Aorta (tissue), 5 donors: ENCODE results near the gene MPHOSPH10. TPM values are rescaled to one million over a fixed set of nuclear protein-coding genes. Genes with fewer than 3 reads are reported as not detected.

ENCODE experiments used
- ATAC-seq: fragments of 200-7000 bp; cut with Tn5 transposase; one replicate; pipeline ENCODE4 v1.9.1; 2022; ENCODE audit warnings: moderate library complexity; ENCODE audit not compliant: low FRiP score
- DNase-seq, 2 donors: peaks; one replicate each; pipeline ENCODE4 v3.0.0-alpha.2; 2020
- H3K27ac ChIP-seq, 2 donors: one replicate each; pipeline ENCODE4 v1.5.1; 2013; ENCODE audit warnings: low read length in 2 of 2, mild to moderate bottlenecking in 2 of 2, moderate library complexity in 2 of 2, control low read depth in 1 of 2, inconsistent platforms in 1 of 2, low read depth in 1 of 2
- H3K27me3 ChIP-seq, 2 donors: one replicate each; pipeline ENCODE4 v1.6.1; 2013; ENCODE audit warnings: control low read depth in 1 of 2, low read length in 1 of 2, mild to moderate bottlenecking in 1 of 2, moderate library complexity in 1 of 2; ENCODE audit not compliant: insufficient read depth in 2 of 2, control insufficient read depth in 1 of 2
- H3K36me3 ChIP-seq, 2 donors: one replicate each; pipeline ENCODE4 v1.6.1; 2013; ENCODE audit warnings: control low read depth in 1 of 2, low read length in 1 of 2, mild to moderate bottlenecking in 1 of 2; ENCODE audit not compliant: insufficient read depth in 2 of 2, control insufficient read depth in 1 of 2
- H3K4me1 ChIP-seq, 2 donors: one replicate each; pipeline ENCODE4 v1.6.1; 2013; ENCODE audit warnings: low read length in 2 of 2, control low read depth in 1 of 2, mild to moderate bottlenecking in 1 of 2, moderate library complexity in 1 of 2; ENCODE audit not compliant: insufficient read depth in 2 of 2, control insufficient read depth in 1 of 2
- H3K4me3 ChIP-seq, 2 donors: one replicate each; pipeline ENCODE4 v1.5.1; 2013; ENCODE audit warnings: low read length in 2 of 2, control low read depth in 1 of 2, mild to moderate bottlenecking in 1 of 2
- H3K9me3 ChIP-seq: one replicate; pipeline ENCODE4 v1.6.1; 2013; ENCODE audit warnings: mild to moderate bottlenecking, low read length; ENCODE audit not compliant: control insufficient read depth
- WGBS, 2 donors: extraction: QIAGEN DNeasy Blood & Tissue Kit; methylation state at CpG; one replicate each; pipeline ENCODE4 v1.1.7; 2013; 5-methylcytosine and 5-hydroxymethylcytosine counted together
- intact Hi-C, 2 donors: fragments of 100-400 bp; cut with DNase I; formaldehyde crosslinking; loops; one replicate each; pipeline versions ENCODE4 v1.14.2 to v1.15.0; 2022
- polyA plus RNA-seq, 2 donors: library from polyadenylated mRNA; stranded (reverse); fragments of 200-250 nt; gene quantifications; one replicate each; pipeline ENCODE4 v1.2.3, GENCODE V29; 2013
- total RNA-seq, 2 donors: library from RNA; stranded (reverse); fragmentation: NEBNext Ultra II Directional; extraction: Animal tissue kit (Norgen Biotek cat#: 25700); gene quantifications; one replicate each; pipeline ENCODE4 v1.2.1, GENCODE V29; 2021
- donor health status: healthy with polysubstance abuse.
- donor health status: Bipolar disorder and iron deficiency.
- donor health status: DM: no; HTN: no; CAD: no.
- donor health status: DM: no; HTN: no; CAD: no.
- donor health status: DM: yes; HTN: yes; CAD: no.

MPHOSPH10 gene
- total and polyA plus RNA-seq, 4 donors, result 19.8 to 29.7 (median 25.7) TPM

DNA sequence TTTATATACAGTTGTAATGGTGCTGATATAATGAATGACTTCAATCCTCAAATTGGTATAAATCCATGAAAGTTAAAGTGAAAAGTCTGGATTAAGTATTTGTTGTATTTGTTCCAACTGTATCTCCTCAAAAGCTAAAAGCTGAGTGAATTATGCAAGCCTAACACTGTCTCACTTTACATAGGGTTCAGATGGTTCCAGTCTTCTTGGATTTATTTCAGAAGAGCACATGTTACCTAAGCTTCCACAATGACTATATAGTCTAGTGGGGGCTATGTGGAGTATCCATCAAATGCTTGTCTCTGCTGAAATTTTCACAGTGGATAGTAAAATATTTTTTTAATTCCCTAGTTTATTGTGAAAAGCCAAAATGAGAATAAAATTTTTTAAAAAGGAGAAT, 13.4 kb upstream of the MPHOSPH10 start:
- peaks cover 0 to 11% of the 10 kb centered on the region in 2 donors for H3K36me3 ChIP-seq
- H3K4me1 ChIP-seq, result no peaks in the 10 kb centered on the region
- no peaks in the 10 kb centered on the region for H3K27me3 ChIP-seq
- ATAC-seq, result no peak
- no peaks in the 10 kb centered on the region for H3K9me3 ChIP-seq
- no peak overlapping the region for H3K27ac ChIP-seq
- H3K4me3 ChIP-seq, result no peak overlapping the region
- intact Hi-C loops, result no loop called here
- DNase-seq, result no peak

DNA sequence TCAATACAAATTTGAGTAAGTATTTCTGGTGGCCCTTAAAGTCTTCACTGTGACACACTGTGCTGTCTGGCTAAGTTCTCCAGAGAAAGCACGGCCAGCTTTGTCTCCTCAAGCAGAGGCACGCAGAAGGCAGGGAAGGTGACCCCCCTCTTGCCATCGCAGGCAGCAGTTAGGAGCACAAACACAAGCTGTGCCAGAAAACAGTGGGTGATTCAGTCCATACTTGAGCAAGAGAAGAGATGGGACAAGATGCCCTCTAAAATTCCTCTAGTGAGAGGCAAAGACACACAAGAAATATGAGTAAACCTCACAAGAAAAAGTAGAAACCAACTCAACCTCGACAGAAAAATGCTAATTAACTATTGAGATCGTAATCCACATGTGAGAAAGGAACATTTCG, 10.2 kb upstream of the MPHOSPH10 start:
- WGBS, 2 donors, result 87 to 90% methylated on average over 6 of the region's 6 CpGs
- no peaks in the 10 kb centered on the region for H3K4me1 ChIP-seq
- H3K27ac ChIP-seq, result no peak overlapping the region
- no peaks in the 10 kb centered on the region for H3K27me3 ChIP-seq
- DNase-seq (no peak), ATAC-seq (no peak)
- intact Hi-C loops, result loop anchor here in 1 of 2 donors (10.0 kb wide), 1 partner anchor 125 kb away; the partner anchor contains the start of gene TEX261
- no peak overlapping the region for H3K4me3 ChIP-seq
- peaks cover 0 to 11% of the 10 kb centered on the region in 2 donors for H3K36me3 ChIP-seq
- H3K9me3 ChIP-seq, result no peaks in the 10 kb centered on the region

DNA sequence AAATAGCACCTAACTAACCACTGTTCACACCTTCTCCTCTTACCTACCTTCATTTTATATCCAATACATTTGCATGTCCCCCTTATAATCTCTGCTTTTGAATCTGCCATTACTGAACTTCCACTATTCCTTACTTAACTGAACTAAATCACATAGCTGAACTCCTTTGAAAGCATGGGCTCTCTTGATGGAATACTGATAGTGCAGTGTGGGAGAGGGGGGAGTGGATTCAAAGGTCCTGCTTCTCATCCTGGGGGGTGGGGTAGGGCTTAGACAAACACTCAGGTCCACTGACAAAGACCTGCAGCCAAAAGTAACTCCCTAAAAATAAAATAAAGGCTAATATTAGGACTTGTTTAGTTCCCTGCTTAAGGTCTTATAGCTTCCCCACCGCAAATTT, 9.0 kb upstream of the MPHOSPH10 start:
- no peaks in the 10 kb centered on the region for H3K27me3 ChIP-seq
- H3K4me3 ChIP-seq, result no peak overlapping the region
- H3K27ac ChIP-seq, result no peak overlapping the region
- intact Hi-C loops, result loop anchor here in 1 of 2 donors (10.0 kb wide), 1 partner anchor 127 kb away; the partner anchor contains the start of gene TEX261
- H3K36me3 ChIP-seq, result peaks cover 0 to 11% of the 10 kb centered on the region in 2 donors
- no peaks in the 10 kb centered on the region for H3K4me1 ChIP-seq
- 92 to 98% methylated on average over 1 of the region's 1 CpG for WGBS, 2 donors
- DNase-seq (no peak), ATAC-seq (no peak)
- no peaks in the 10 kb centered on the region for H3K9me3 ChIP-seq

DNA sequence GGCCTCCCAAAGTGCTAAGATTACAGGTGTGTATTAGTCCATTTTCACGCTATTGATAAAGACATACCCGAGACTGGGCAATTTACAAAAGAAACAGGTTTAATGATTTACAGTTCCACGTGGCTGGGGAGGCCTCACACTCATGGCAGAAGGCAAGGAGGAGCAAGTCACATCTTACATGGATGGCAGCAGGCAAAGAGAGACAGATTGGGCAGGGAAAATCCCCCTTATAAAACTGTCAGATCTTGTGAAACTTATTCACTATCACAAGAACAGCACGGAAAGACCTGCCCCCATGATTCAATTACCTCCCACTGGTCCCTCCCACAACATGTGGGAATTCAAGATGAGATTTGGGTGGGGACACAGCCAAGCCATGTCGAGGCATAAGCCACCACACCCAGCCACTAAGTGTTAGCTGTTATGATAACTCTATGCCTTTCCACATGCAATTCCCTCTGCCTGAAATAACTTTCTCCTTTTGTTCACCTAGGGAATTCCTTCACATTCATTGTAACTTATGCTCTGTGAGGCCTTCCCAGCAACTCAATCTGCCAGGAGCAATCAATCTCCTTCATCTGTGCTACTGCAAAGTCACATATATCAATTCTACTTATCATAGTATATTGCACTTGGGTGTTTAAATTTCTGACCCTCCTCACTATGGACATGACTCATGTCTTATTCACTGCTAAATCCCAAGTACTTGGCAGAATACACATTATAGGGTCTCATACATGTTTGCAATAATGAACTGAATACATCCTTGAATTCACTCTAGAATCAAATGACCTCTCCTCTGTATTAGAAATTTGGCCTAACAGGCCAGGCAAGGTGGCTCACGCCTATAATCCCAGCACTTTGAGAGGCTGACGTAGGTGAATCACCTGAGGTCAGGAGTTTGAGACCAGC, 7.8 kb upstream of the MPHOSPH10 start:
- Histone ChIP-seq H3K27me3 (no peaks in the 10 kb centered on the region), H3K4me3 (no peak overlapping the region), H3K9me3 (no peaks in the 10 kb centered on the region), H3K27ac (no peak overlapping the region), H3K36me3 (peaks cover 0 to 11% of the 10 kb centered on the region in 2 donors), H3K4me1 (no peaks in the 10 kb centered on the region)
- intact Hi-C loops, result loop anchor here in 1 of 2 donors (10.0 kb wide), 1 partner anchor 128 kb away; the partner anchor contains the start of gene TEX261
- 92% methylated on average over 7 of the region's 7 CpGs for WGBS, 2 donors
- DNase-seq, result no peak
- ATAC-seq, result no peak

DNA sequence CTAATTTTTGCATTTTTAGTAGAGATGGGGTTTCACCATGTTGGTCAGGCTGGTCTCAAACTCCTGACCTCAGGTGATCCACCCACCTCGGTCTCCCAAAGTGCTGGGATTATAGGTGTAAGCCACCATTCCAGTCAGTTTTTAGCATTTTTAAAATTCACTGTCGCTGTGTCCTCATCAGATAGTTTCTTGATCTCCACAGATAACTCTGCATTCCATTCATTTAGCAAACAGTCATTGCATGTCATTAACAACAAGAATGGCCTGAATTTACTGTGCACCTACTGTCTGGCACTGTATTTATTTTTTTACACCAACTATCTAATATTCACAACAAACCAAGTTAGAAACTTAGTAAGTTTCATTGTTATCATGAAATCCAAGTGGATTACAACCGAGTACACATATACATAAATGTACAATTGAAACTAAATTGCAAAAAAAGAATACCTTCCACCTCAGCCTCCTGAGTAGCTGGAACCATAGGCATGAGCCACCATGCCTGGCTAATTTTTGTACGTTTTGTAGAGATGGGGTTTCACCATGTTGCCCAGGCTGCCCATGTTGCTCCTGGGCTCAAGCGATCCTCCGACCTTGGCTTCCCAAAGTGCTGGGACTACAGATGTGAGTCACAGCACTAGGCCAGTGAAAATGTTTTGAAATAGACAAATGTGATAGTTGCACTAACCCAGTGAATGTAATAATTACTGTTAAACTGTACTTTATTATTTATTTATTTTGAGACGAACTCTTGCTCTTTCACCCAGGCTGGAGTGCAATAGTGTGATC, 4.7 kb upstream of the MPHOSPH10 start:
- Histone ChIP-seq H3K27ac (no peak overlapping the region), H3K27me3 (no peaks in the 10 kb centered on the region), H3K4me3 (no peak overlapping the region), H3K4me1 (peaks cover 0 to 2% of the 10 kb centered on the region in 2 donors), H3K9me3 (no peaks in the 10 kb centered on the region), H3K36me3 (peaks cover 0 to 4% of the 10 kb centered on the region in 2 donors)
- intact Hi-C loops, result loop anchor here in 1 of 2 donors (10.0 kb wide), 1 partner anchor 131 kb away; the partner anchor contains the start of gene TEX261
- WGBS, 2 donors, result 93% methylated on average over 7 of the region's 7 CpGs
- ATAC-seq (no peak), DNase-seq (no peak)

DNA sequence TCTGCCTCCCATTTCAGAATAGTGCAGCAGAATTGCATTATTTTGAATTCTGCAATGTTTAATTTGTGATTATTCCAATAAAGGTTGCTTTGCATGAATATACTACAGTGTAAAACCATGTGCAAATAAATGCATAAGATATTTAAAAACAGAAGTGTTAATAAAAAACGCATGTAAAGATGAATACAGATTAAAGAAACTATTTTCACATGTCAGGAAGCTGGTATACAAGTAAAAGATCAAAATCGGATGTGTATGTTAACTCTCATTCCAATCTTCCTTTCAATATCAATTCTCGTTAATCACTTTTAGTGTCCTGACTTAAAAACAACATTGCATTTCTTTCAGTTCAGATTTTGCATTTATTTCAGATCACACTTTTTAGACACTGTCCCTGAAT, 3.5 kb upstream of the MPHOSPH10 start:
- DNase-seq (no peak), ATAC-seq (no peak)
- Histone ChIP-seq H3K4me3 (no peak overlapping the region), H3K36me3 (no peaks in the 10 kb centered on the region), H3K27ac (no peak overlapping the region), H3K9me3 (no peaks in the 10 kb centered on the region), H3K4me1 (peaks cover 0 to 3% of the 10 kb centered on the region in 2 donors), H3K27me3 (no peaks in the 10 kb centered on the region)
- intact Hi-C loops, result loop anchor here in 1 of 2 donors (10.0 kb wide), 1 partner anchor 132 kb away; the partner anchor contains the start of gene TEX261
- WGBS, 2 donors, result 70 to 75% methylated on average over 3 of the region's 3 CpGs

DNA sequence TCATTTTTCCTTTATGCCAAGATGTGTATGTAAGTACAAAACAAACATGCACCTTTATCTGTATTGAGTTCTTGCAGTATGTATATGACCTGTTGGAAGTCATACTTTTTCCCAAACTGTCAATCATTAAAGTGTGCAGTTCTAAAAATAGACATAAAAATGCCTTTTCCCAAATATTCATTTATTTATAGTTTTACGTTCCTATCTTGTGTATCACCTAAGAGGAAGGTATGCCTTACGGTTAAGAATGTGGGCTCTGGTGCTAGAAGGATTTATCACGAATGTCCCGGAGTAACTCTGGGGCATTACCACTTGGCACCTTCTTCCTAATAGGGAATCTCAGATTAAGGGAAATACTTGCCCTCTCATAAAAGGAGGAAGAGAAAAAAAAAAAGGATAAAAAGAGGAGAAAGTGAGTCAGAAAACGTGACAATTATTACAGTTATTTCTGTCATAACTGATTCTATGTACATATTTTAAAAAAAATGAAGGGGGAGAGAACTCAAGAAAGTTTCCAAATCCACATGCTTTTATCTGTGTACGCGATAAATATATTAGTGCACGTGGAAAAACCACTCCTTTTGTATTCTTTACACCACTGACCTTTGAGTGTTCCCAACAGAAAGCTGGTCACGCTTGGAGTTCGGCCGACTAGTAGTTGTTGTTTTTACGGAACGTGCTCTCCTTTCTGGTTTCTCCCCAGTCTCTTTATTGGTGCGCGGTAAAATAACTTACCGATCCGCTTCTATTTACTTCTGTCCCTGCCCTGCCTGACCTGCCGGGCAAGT, 1.1 kb upstream of the MPHOSPH10 start:
- no peaks in the 10 kb centered on the region for H3K36me3 ChIP-seq
- H3K27me3 ChIP-seq, result no peaks in the 10 kb centered on the region
- ATAC-seq, result no peak
- intact Hi-C loops, result loop anchor here (1.0 to 10.0 kb wide), 3 partner anchors 61 to 135 kb away; partner anchors contain the start of genes NAGK (in 2 of the 2) and TEX261 (in 1 of the 2)
- H3K27ac ChIP-seq, result peak overlapping the region; percentile 2 to 68
- peaks cover 0 to 6% of the 10 kb centered on the region in 2 donors for H3K4me1 ChIP-seq
- H3K4me3 ChIP-seq, result peak overlapping the region; percentile 14 to 70
- WGBS, 2 donors, result 0 to 1% methylated on average over 18 of the region's 18 CpGs
- no peak for DNase-seq
- H3K9me3 ChIP-seq, result no peaks in the 10 kb centered on the region

DNA sequence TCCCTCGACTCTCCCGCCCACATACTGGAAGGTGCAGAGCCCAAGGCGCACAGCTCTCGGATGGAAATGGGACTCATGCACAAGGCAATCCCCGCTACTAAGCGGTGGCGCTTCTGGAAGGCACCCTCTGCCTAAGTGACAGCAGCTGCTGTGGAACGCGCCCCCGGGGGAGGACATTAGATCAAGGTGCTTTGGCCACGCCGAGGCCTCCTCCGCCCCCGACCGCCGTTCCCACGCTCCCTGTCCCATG, 607 bp upstream of the MPHOSPH10 start:
- Histone ChIP-seq H3K4me3 (peak overlapping the region; percentile 14 to 70), H3K4me1 (peaks cover 0 to 6% of the 10 kb centered on the region in 2 donors), H3K36me3 (peaks cover under 1 to 2% of the 10 kb centered on the region in 2 donors), H3K27me3 (no peaks in the 10 kb centered on the region), H3K27ac (peak overlapping the region; percentile 2 to 68), H3K9me3 (no peaks in the 10 kb centered on the region)
- WGBS, 2 donors, result 0% methylated on average over 17 of the region's 17 CpGs
- ATAC-seq (peak; percentile 77), DNase-seq (no peak)
- intact Hi-C loops, result loop anchor here (1.0 to 10.0 kb wide), 4 partner anchors 61 to 135 kb away; partner anchors contain the start of genes NAGK (in 2 of the 2), PAIP2B (in 1 of the 2) and TEX261 (in 1 of the 2)
